Keratinocyte (primary cell): Measurements from ENCODE around the gene ABR. TPM values are rescaled to one million over a fixed set of nuclear protein-coding genes. Genes with fewer than 3 reads are reported as not detected.

ENCODE experiments used
- DNase-seq: peaks from one replicate; pipeline ENCODE4 v3.0.0-alpha.2; 2011; ENCODE audit warnings: low read depth, missing footprints, low spot score
- FAIRE-seq: peaks from 2 replicates; lab custom pipeline; 2011; peaks lifted over from hg19 to GRCh38; lab: Jason Lieb, UNC
- H2AFZ ChIP-seq: 2 replicates; pipeline ENCODE4 v1.6.0; 2012; ENCODE audit warnings: low read length, control low read depth, inconsistent platforms; ENCODE audit not compliant: control insufficient read depth
- H3K27ac ChIP-seq: 2 replicates; pipeline ENCODE4 v1.5.1; 2011; ENCODE audit warnings: low read length; ENCODE audit not compliant: control insufficient read depth, insufficient read depth
- H3K27me3 ChIP-seq: 3 replicates; pipeline ENCODE4 v1.6.0; 2011; ENCODE audit warnings: low read length; ENCODE audit not compliant: control insufficient read depth, insufficient read depth; ENCODE audit errors: extremely low read depth
- H3K36me3 ChIP-seq, 2 experiments: 2 replicates in 1 of 2; 3 replicates in 1 of 2; pipeline ENCODE4 v1.5.1; 2011; ENCODE audit warnings: low read length in 2 of 2, mild to moderate bottlenecking in 1 of 2; ENCODE audit not compliant: control insufficient read depth in 2 of 2, insufficient read depth in 2 of 2; ENCODE audit errors: extremely low read depth in 1 of 2
- H3K4me1 ChIP-seq: 3 replicates; pipeline ENCODE4 v1.5.1; 2011; ENCODE audit warnings: low read length; ENCODE audit not compliant: control insufficient read depth, insufficient read depth; ENCODE audit errors: extremely low read depth
- H3K4me2 ChIP-seq: 3 replicates; pipeline ENCODE4 v1.6.0; 2011; ENCODE audit warnings: low read depth, low read length; ENCODE audit not compliant: control insufficient read depth, insufficient read depth; ENCODE audit errors: extremely low read depth
- H3K4me3 ChIP-seq, 3 experiments: fragments of 200-600 bp in 1 of 3; sonication (generic) in 1 of 3; 2 replicates in 2 of 3; 3 replicates in 1 of 3; pipeline ENCODE4 v1.5.1; 2011 to 2016; ENCODE audit warnings: low read length in 3 of 3, mild to moderate bottlenecking in 3 of 3, control low read depth in 2 of 3, inconsistent platforms in 1 of 3, low read depth in 1 of 3, mixed read lengths in 1 of 3, mixed run types in 1 of 3, moderate library complexity in 1 of 3; ENCODE audit not compliant: control insufficient read depth in 2 of 3, insufficient read depth in 2 of 3; ENCODE audit errors: extremely low read depth in 1 of 3
- H3K79me2 ChIP-seq: 2 replicates; pipeline ENCODE4 v1.6.0; 2012; ENCODE audit warnings: low read length; ENCODE audit not compliant: control insufficient read depth, insufficient read depth
- H3K9ac ChIP-seq: 3 replicates; pipeline ENCODE4 v1.6.0; 2011; ENCODE audit warnings: low read length; ENCODE audit not compliant: control insufficient read depth, insufficient read depth; ENCODE audit errors: extremely low read depth
- H3K9me1 ChIP-seq: 3 replicates; pipeline ENCODE4 v1.6.0; 2011; ENCODE audit warnings: low read length; ENCODE audit not compliant: control insufficient read depth, insufficient read depth; ENCODE audit errors: extremely low read depth
- H3K9me3 ChIP-seq: 2 replicates; pipeline ENCODE4 v1.5.1; 2012; ENCODE audit warnings: low read depth, low read length; ENCODE audit not compliant: control insufficient read depth
- H4K20me1 ChIP-seq: 3 replicates; pipeline ENCODE4 v1.6.0; 2011; ENCODE audit warnings: low read length; ENCODE audit not compliant: control insufficient read depth, insufficient read depth; ENCODE audit errors: extremely low read depth
- CTCF ChIP-seq, 3 experiments: IDR thresholded peaks in 1 of 3; conservative IDR thresholded peaks in 1 of 3; optimal IDR thresholded peaks in 1 of 3; 2 replicates in 2 of 3; 3 replicates in 1 of 3; pipeline versions ENCODE3 to v1.5.1; 2011; ENCODE audit warnings: low read length in 3 of 3, mild to moderate bottlenecking in 3 of 3, moderate library complexity in 2 of 3, control low read depth in 1 of 3, inconsistent platforms in 1 of 3; ENCODE audit not compliant: insufficient read depth in 2 of 3; ENCODE audit errors: extremely low read depth in 1 of 3
- EZH2 ChIP-seq: IDR thresholded peaks from one replicate; pipeline ENCODE4 v1.6.1; 2012; ENCODE audit warnings: inconsistent platforms, mild to moderate bottlenecking, low read length, moderate library complexity
- dilution Hi-C: fragments of 300-500 bp; cut with MboI; formaldehyde crosslinking; loops from one replicate; pipeline ENCODE4 v1.7.0; 2020; ENCODE audit warnings: low sequenced_read_pairs; ENCODE audit not compliant: extremely low pct_ligation_motif_present
- polyA plus RNA-seq, 5 experiments: library from polyadenylated mRNA; depleted of rRNA in 3 of 5; stranded (reverse) in 3 of 5; stranded (forward) in 1 of 5; unstranded in 1 of 5; fragments of >200 nt; gene quantifications; 1 replicate in 1 of 5; 2 replicates in 3 of 5; 3 replicates in 1 of 5; pipeline versions ENCODE4 v1.2.1 to v1.2.3, GENCODE V29; 2011 to 2012; ENCODE audit warnings: missing spikeins in 2 of 5, low read depth in 1 of 5, low replicate concordance in 1 of 5

ABR gene
- polyA plus RNA-seq, 1 donor (not counting 4 experiments of a cell fraction or from before 2014, with no cell fraction given) = 17.3 TPM

DNA sequence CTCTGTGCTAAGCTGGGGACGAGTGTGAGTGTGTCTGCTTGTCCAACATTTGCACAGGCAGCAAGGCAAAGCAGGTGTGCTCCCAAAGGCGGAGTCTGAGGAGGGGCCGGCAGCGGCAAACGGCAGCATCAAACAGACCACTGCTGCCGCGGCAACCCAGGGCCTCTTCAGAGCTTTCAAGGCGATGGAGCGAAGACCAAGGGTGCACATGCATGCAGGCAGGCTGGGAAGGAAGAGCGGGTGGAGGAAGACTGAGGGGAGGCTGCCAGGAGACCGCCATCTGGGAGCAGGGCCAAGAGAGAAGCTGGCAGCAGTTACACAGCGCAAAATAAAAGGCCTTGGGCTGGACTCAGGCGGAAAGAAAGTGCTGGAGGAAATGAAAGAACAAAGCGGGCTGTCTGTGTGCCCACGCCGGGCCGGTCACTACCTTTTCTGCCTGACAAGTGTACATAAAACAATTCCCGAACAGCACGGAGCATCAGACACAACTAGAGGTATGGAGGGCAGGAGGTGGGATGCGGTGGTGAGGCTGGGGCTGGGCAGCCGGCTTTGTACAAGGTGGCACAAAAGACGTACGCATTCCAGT is 174.3 kb downstream of the ABR start:
- H4K20me1 ChIP-seq = peaks cover 3% of the 10 kb centered on the region
- peaks cover under 1% of the 10 kb centered on the region for H3K79me2 ChIP-seq
- no peak for FAIRE-seq
- no peak for DNase-seq
- H3K4me1 ChIP-seq = peaks cover 29% of the 10 kb centered on the region
- H3K9me3 ChIP-seq = no peaks in the 10 kb centered on the region
- H3K9me1 ChIP-seq = no peaks in the 10 kb centered on the region
- H3K9ac ChIP-seq = no peak overlapping the region
- no peak overlapping the region for H2AFZ ChIP-seq
- H3K27ac ChIP-seq = no peak overlapping the region
- TF ChIP-seq CTCF (optimal IDR thresholded peaks at IDR 0.05 in 1 of 3, IDR thresholded peaks at IDR 0.05 in 1 of 3, conservative IDR thresholded peaks at IDR 0.05 in 1 of 3; ENCODE audit: extremely low read depth in 1 of 3, insufficient read depth in 2 of 3, low read length in 3 of 3) (no peak), EZH2 (no peak)
- peaks cover 15 to 34% of the 10 kb centered on the region in 2 experiments for H3K36me3 ChIP-seq
- H3K4me2 ChIP-seq = peak overlapping the region; percentile 22
- dilution Hi-C loops = no loop called here
- no peaks in the 10 kb centered on the region for H3K27me3 ChIP-seq
- H3K4me3 ChIP-seq = no peak overlapping the region

GRCh38 chr17:1004769-1005295 is 174.9 kb downstream of the ABR start:
- H3K27ac ChIP-seq = no peak overlapping the region
- peaks cover 19 to 32% of the 10 kb centered on the region in 2 experiments for H3K36me3 ChIP-seq
- H2AFZ ChIP-seq = no peak overlapping the region
- dilution Hi-C loops = no loop called here
- no peak for DNase-seq
- no peak overlapping the region for H3K4me3 ChIP-seq
- no peaks in the 10 kb centered on the region for H3K9me3 ChIP-seq
- H3K4me2 ChIP-seq = no peak overlapping the region
- peaks cover 3% of the 10 kb centered on the region for H4K20me1 ChIP-seq
- H3K9ac ChIP-seq = no peak overlapping the region
- no peak for FAIRE-seq
- H3K9me1 ChIP-seq = no peaks in the 10 kb centered on the region
- no peaks in the 10 kb centered on the region for H3K27me3 ChIP-seq
- peaks cover 2% of the 10 kb centered on the region for H3K79me2 ChIP-seq
- TF ChIP-seq CTCF (optimal IDR thresholded peaks at IDR 0.05 in 1 of 3, IDR thresholded peaks at IDR 0.05 in 1 of 3, conservative IDR thresholded peaks at IDR 0.05 in 1 of 3; ENCODE audit: extremely low read depth in 1 of 3, insufficient read depth in 2 of 3, low read length in 3 of 3) (no peak), EZH2 (no peak)
- H3K4me1 ChIP-seq = peaks cover 30% of the 10 kb centered on the region
